ENCODE measurements around the gene KDM7A.
"Not testable (repeated sequence)": the region's sequence is repeated elsewhere in the genome, so short reads cannot be mapped to it uniquely, and the experiment has no call there.

KDM7A gene

DNA sequence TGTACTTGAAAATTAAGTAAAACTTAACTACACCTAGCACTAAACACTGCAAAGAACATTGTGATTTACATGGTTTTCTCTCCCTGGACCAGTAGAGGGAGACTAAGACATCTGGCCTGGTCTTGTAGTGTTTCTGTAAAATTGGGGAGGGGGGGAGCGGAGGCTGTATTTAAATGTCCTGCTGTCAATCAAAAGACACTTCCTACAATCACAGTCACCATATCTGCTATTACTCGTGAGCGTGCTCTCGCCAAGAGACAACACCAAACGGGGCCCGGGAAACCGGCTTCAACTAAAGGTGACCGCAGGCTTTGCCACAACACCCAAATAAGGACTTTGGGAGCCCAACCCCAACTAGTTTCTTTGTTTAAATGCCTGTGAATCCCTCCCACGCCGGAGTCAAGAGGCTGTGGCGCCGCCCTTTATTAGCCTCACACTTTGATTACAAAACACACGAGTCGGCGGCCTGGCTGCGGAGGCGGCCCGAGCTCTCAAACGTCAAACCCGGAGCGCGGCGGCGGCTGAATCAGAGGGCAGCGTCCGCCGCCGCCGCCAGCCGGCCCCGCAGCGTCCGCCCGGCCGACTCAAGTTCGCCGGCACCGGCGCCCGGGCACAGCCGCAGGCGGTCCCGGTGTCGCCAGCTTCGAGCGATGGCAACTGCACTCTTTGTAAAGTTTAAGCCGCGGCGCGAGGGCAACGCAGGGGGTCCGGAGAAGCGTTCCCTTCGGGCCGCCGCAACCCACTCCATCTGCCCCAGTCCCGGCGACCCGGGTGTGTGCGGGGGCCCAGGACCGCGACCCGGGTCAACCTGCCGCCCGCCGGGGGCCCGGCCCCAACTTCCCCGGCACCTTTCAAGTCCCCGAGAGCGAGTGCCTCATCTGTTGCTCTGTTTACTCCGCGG, 1.3 kb downstream of the KDM7A start:
- H3K36me3 ChIP-seq (ENCODE audit: control insufficient read depth in 1 of 2, insufficient read depth in 2 of 2, low read length in 2 of 2): no peaks in the 10 kb centered on the region
- H3K9me3 ChIP-seq (ENCODE audit: control insufficient read depth in 1 of 2, low read length in 2 of 2): no peaks in the 10 kb centered on the region
- H3K4me3 ChIP-seq (ENCODE audit: low read depth in 1 of 2, low read length in 2 of 2): peak overlapping the region; percentile 62 to 78
- H3K4me1 ChIP-seq (ENCODE audit: control insufficient read depth in 1 of 2, insufficient read depth in 2 of 2, low read length in 2 of 2): peaks cover 0 to 13% of the 10 kb centered on the region in 2 donors
- H3K27me3 ChIP-seq (ENCODE audit: low read depth, low read length): no peaks in the 10 kb centered on the region
- H3K27ac ChIP-seq (ENCODE audit: low read length): peak overlapping the region; percentile 87

- Histone ChIP-seq H3K27me3 (ENCODE audit: low read depth, low read length) (no peaks in the 10 kb centered on the region), H3K4me1 (ENCODE audit: control insufficient read depth in 1 of 2, insufficient read depth in 2 of 2, low read length in 2 of 2) (peaks cover 0 to 13% of the 10 kb centered on the region in 2 donors), H3K27ac (ENCODE audit: low read length) (no peak overlapping the region), H3K36me3 (ENCODE audit: control insufficient read depth in 1 of 2, insufficient read depth in 2 of 2, low read length in 2 of 2) (no peaks in the 10 kb centered on the region), H3K4me3 (ENCODE audit: low read depth in 1 of 2, low read length in 2 of 2) (no peak overlapping the region), H3K9me3 (ENCODE audit: control insufficient read depth in 1 of 2, low read length in 2 of 2) (no peaks in the 10 kb centered on the region)
Measured at GRCh38 chr7:140174217-140174616, 2.6 kb downstream of the KDM7A start.

- H3K9me3 ChIP-seq (ENCODE audit: control insufficient read depth in 1 of 2, low read length in 2 of 2): no peaks in the 10 kb centered on the region
- H3K4me1 ChIP-seq (ENCODE audit: control insufficient read depth in 1 of 2, insufficient read depth in 2 of 2, low read length in 2 of 2): peaks cover 0 to 19% of the 10 kb centered on the region in 2 donors
- no peaks in the 10 kb centered on the region for H3K27me3 ChIP-seq (ENCODE audit: low read depth, low read length)
- no peak overlapping the region for H3K27ac ChIP-seq (ENCODE audit: low read length)
- no peaks in the 10 kb centered on the region for H3K36me3 ChIP-seq (ENCODE audit: control insufficient read depth in 1 of 2, insufficient read depth in 2 of 2, low read length in 2 of 2)
- H3K4me3 ChIP-seq (ENCODE audit: low read depth in 1 of 2, low read length in 2 of 2): no peak overlapping the region
Measured at GRCh38 chr7:140170375-140170774, 6.4 kb downstream of the KDM7A start.

DNA sequence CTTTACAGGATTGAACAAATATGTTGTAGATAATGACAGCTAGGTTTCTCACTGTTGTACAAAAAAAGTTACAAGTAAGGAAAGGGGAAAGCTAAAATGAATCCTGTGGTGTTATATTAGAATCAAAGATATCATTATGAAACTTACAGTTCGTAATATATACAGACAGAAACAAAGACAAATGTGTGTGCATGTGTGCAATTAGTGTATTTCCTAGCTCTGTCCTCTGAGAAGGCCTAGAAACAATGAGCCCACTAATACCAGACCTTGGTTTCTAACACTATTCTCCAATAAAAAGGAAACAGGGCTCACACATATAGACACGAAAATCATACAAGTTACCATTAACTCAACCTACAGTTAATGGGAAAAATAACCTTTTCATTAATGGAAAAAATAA, 8.0 kb downstream of the KDM7A start:
- Histone ChIP-seq H3K4me3 (ENCODE audit: low read depth in 1 of 2, low read length in 2 of 2) (no peak overlapping the region), H3K4me1 (ENCODE audit: control insufficient read depth in 1 of 2, insufficient read depth in 2 of 2, low read length in 2 of 2) (peaks cover 0 to 14% of the 10 kb centered on the region in 2 donors), H3K27ac (ENCODE audit: low read length) (no peak overlapping the region), H3K27me3 (ENCODE audit: low read depth, low read length) (no peaks in the 10 kb centered on the region), H3K9me3 (ENCODE audit: control insufficient read depth in 1 of 2, low read length in 2 of 2) (no peaks in the 10 kb centered on the region), H3K36me3 (ENCODE audit: control insufficient read depth in 1 of 2, insufficient read depth in 2 of 2, low read length in 2 of 2) (no peaks in the 10 kb centered on the region)

DNA sequence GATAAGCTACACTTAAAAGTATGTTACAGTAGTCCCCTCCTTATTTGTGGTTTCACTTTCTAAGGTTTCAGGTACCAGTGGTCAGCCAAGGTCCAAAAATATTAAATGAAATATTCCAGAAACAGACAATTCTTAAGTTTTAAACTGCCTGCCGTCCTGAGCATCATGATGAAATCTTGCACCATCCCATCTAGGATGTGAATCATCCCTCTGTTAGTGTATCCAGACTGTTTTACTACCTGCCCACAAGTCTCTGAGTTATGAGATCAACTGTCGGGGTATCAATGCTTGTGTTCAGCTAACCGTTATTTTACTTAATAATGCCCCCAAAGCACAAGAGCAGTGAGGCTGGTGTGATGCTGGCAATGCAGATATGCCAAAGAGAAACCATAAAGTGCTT, 11.4 kb downstream of the KDM7A start:
- Histone ChIP-seq H3K27ac (ENCODE audit: low read length) (no peak overlapping the region), H3K4me3 (ENCODE audit: low read depth in 1 of 2, low read length in 2 of 2) (no peak overlapping the region), H3K4me1 (ENCODE audit: control insufficient read depth in 1 of 2, insufficient read depth in 2 of 2, low read length in 2 of 2) (peaks cover 0 to 9% of the 10 kb centered on the region in 2 donors), H3K27me3 (ENCODE audit: low read depth, low read length) (no peaks in the 10 kb centered on the region), H3K36me3 (ENCODE audit: control insufficient read depth in 1 of 2, insufficient read depth in 2 of 2, low read length in 2 of 2) (no peaks in the 10 kb centered on the region), H3K9me3 (ENCODE audit: control insufficient read depth in 1 of 2, low read length in 2 of 2) (no peaks in the 10 kb centered on the region)

DNA sequence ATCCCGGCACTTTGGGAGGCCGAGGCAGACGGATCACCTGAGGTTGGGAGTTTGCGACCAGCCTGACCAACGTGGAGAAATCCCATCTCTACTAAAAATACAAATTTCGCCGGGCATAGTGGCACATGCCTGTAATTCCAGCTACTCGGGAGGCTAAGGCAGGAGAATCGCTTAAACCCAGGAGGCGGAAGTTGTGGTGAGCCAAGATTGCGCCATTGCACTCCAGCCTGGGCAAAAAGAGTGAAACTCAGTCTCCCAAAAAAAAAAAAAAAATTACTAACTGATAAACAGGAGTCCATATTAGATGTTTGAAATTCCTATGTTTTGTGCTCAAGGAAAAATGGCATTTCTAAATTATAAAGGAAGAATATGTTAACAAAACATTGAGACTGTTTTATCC, 14.7 kb downstream of the KDM7A start:
- peaks cover 0 to 13% of the 10 kb centered on the region in 2 donors for H3K4me1 ChIP-seq (ENCODE audit: control insufficient read depth in 1 of 2, insufficient read depth in 2 of 2, low read length in 2 of 2)

DNA sequence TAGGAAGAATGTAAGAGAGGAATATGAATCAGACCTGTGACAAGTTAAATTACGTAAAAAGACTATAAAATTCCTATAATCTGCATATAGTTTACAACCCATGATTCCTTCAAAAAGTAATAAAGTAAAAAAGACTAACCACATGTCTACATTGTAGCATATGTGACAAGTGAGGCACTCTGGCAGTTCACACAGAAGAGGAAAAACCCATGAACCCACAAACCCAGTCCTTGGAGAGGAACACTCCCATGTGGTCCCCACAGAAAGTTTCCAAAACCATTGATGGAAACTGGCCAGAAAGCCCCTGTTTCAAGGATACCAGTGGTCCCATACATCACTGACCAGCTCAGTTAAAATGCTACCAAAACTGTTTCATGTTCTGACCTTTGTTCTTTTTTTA, 15.7 kb downstream of the KDM7A start:
- H3K36me3 ChIP-seq (ENCODE audit: control insufficient read depth in 1 of 2, insufficient read depth in 2 of 2, low read length in 2 of 2): no peaks in the 10 kb centered on the region
- H3K4me3 ChIP-seq (ENCODE audit: low read depth in 1 of 2, low read length in 2 of 2): no peak overlapping the region
- H3K9me3 ChIP-seq (ENCODE audit: control insufficient read depth in 1 of 2, low read length in 2 of 2): no peaks in the 10 kb centered on the region
- H3K27me3 ChIP-seq (ENCODE audit: low read depth, low read length): no peaks in the 10 kb centered on the region
- peaks cover 0 to 15% of the 10 kb centered on the region in 2 donors for H3K4me1 ChIP-seq (ENCODE audit: control insufficient read depth in 1 of 2, insufficient read depth in 2 of 2, low read length in 2 of 2)
- H3K27ac ChIP-seq (ENCODE audit: low read length): no peak overlapping the region

More for the DNA sequence above, 14.7 kb downstream of the KDM7A start:
- H3K9me3 ChIP-seq (ENCODE audit: control insufficient read depth in 1 of 2, low read length in 2 of 2); H3K27ac ChIP-seq (ENCODE audit: low read length); H3K4me3 ChIP-seq (ENCODE audit: low read depth in 1 of 2, low read length in 2 of 2); H3K36me3 ChIP-seq (ENCODE audit: control insufficient read depth in 1 of 2, insufficient read depth in 2 of 2, low read length in 2 of 2); H3K27me3 ChIP-seq (ENCODE audit: low read depth, low read length): not testable (repeated sequence)

DNA sequence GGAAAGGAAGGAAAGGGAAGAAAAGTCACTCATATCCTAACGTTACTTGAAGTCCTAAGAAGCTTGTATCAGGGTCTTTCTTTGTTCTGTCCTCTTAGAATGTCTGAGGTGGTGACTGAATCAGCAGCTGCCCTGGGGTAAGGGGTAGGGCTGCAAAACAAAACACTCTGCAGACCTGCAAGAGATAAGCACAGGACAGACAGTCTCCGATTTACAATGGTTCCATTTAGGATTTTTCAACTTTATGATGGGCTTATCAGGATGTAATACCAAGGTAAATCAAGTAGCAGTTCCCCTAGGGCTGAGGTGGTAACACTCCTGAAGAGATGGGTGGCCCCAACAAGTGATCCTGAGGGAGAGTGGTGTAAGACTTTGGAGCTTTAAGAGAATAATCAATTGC, 16.5 kb downstream of the KDM7A start:
- no peaks in the 10 kb centered on the region for H3K9me3 ChIP-seq (ENCODE audit: control insufficient read depth in 1 of 2, low read length in 2 of 2)
- no peaks in the 10 kb centered on the region for H3K27me3 ChIP-seq (ENCODE audit: low read depth, low read length)
- H3K27ac ChIP-seq (ENCODE audit: low read length): no peak overlapping the region
- H3K36me3 ChIP-seq (ENCODE audit: control insufficient read depth in 1 of 2, insufficient read depth in 2 of 2, low read length in 2 of 2): no peaks in the 10 kb centered on the region
- H3K4me3 ChIP-seq (ENCODE audit: low read depth in 1 of 2, low read length in 2 of 2): no peak overlapping the region
- H3K4me1 ChIP-seq (ENCODE audit: control insufficient read depth in 1 of 2, insufficient read depth in 2 of 2, low read length in 2 of 2): peaks cover 0 to 15% of the 10 kb centered on the region in 2 donors

GRCh38 chr7:140159497-140159896, 17.3 kb downstream of the KDM7A start:
- Histone ChIP-seq H3K9me3 (ENCODE audit: control insufficient read depth in 1 of 2, low read length in 2 of 2) (no peaks in the 10 kb centered on the region), H3K27me3 (ENCODE audit: low read depth, low read length) (no peaks in the 10 kb centered on the region), H3K27ac (ENCODE audit: low read length) (no peak overlapping the region), H3K4me3 (ENCODE audit: low read depth in 1 of 2, low read length in 2 of 2) (no peak overlapping the region), H3K4me1 (ENCODE audit: control insufficient read depth in 1 of 2, insufficient read depth in 2 of 2, low read length in 2 of 2) (peaks cover 0 to 15% of the 10 kb centered on the region in 2 donors), H3K36me3 (ENCODE audit: control insufficient read depth in 1 of 2, insufficient read depth in 2 of 2, low read length in 2 of 2) (no peaks in the 10 kb centered on the region)

DNA sequence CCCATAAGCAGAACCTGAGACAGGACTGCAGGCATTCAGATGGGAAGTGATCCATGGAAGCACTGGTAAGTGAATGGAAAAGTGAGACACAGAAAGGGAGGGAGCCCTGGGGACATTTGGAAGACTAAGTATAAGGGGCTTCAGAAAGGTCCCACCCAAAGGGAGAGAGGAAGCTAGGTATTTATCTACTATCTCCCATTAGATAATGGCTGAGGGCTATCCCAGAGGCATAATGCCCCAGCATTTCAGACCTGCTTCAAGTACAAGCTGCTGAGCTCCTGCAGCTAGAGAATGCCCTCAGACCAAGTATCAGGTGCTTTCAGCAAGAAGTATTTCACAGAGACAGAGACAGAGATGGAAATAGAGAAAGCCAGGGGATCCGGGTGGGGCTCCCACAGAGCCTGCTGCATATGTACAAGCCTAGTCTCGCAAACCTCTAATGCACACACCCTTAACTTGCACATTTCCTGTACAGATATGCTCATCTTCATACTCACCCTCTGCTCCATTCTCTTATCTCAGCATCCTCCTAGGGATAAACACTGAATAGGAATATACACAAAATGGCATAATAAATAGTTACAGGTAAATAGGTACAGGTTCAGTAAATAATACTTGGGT, 20.2 kb downstream of the KDM7A start:
- Histone ChIP-seq H3K27ac (ENCODE audit: low read length) (no peak overlapping the region), H3K4me3 (ENCODE audit: low read depth in 1 of 2, low read length in 2 of 2) (no peak overlapping the region), H3K4me1 (ENCODE audit: control insufficient read depth in 1 of 2, insufficient read depth in 2 of 2, low read length in 2 of 2) (peaks cover 0 to 20% of the 10 kb centered on the region in 2 donors), H3K9me3 (ENCODE audit: control insufficient read depth in 1 of 2, low read length in 2 of 2) (no peaks in the 10 kb centered on the region), H3K36me3 (ENCODE audit: control insufficient read depth in 1 of 2, insufficient read depth in 2 of 2, low read length in 2 of 2) (no peaks in the 10 kb centered on the region), H3K27me3 (ENCODE audit: low read depth, low read length) (no peaks in the 10 kb centered on the region)

GRCh38 chr7:140155428-140155827, 21.4 kb downstream of the KDM7A start:
- peaks cover 0 to 20% of the 10 kb centered on the region in 2 donors for H3K4me1 ChIP-seq (ENCODE audit: control insufficient read depth in 1 of 2, insufficient read depth in 2 of 2, low read length in 2 of 2)
- H3K9me3 ChIP-seq (ENCODE audit: control insufficient read depth in 1 of 2, low read length in 2 of 2): no peaks in the 10 kb centered on the region
- H3K4me3 ChIP-seq (ENCODE audit: low read depth in 1 of 2, low read length in 2 of 2): no peak overlapping the region
- no peaks in the 10 kb centered on the region for H3K27me3 ChIP-seq (ENCODE audit: low read depth, low read length)
- H3K27ac ChIP-seq (ENCODE audit: low read length): no peak overlapping the region
- H3K36me3 ChIP-seq (ENCODE audit: control insufficient read depth in 1 of 2, insufficient read depth in 2 of 2, low read length in 2 of 2): no peaks in the 10 kb centered on the region

Measured in muscle layer of duodenum (tissue), 2 donors.